H1 (cell line): ENCODE data around the gene YIPF1. TPM values are rescaled to one million over a fixed set of nuclear protein-coding genes. Genes with fewer than 3 reads are reported as not detected.

Source experiments
- SAP30 ChIP-seq: fragments of 300-600 bp; sonication (generic); IDR thresholded peaks from 2 replicates; pipeline ENCODE4 v1.7.1; 2012; ENCODE audit warnings: low read length, moderate library complexity, mild to moderate bottlenecking, inconsistent platforms; ENCODE audit not compliant: insufficient read depth, insufficient replicate concordance
- polyA plus RNA-seq, 7 experiments: library from polyadenylated mRNA; depleted of rRNA in 3 of 7; stranded (reverse) in 5 of 7; unstranded in 2 of 7; fragments of >200 nt in 5 of 7; fragments of 200-250 nt in 2 of 7; gene quantifications; 1 replicate in 5 of 7; 2 replicates in 1 of 7; 4 replicates in 1 of 7; pipeline versions ENCODE4 v1.2.1 to v1.2.3, GENCODE V29; 2011 to 2013; ENCODE audit warnings: missing spikeins in 2 of 7, mixed read lengths in 2 of 7
- total RNA-seq: library from RNA; stranded (reverse); fragmentation: NEBNext Ultra II Directional; extraction: Animal tissue kit (Norgen Biotek cat#: 25700); gene quantifications from 2 replicates; pipeline ENCODE4 v1.2.1, GENCODE V29; 2021

YIPF1 gene
- total and polyA plus RNA-seq, 2 of the 8 experiments (the other 6 are each of a cell fraction or from before 2014, with no cell fraction given): 31.8 to 53.7 TPM

- no peak for TF ChIP-seq SAP30
These were observed 20.0 kb downstream of the YIPF1 start (continued) for GRCh38 chr1:53869454-53870117.
